NOMO-1 treated with dmso at 0.1 percent for 144 hours (cell line): ENCODE data around the gene SPATA31A6.
"Not testable (repeated sequence)": the region's sequence is repeated elsewhere in the genome, so short reads cannot be mapped to it uniquely, and the experiment has no call there.

Experiments used
- DNase-seq: peaks from one replicate; lab custom pipeline; 2025; ENCODE audit not compliant: unreplicated experiment; lab: John Stamatoyannopoulos, UW

SPATA31A6 gene

GRCh38 chr9:42183359-42183758 lies at the start of gene SPATA31A6:
SPATA31A6 (plus strand) TSS chr9:42183659; CDS start chr9:42183688, 29 bp downstream.
- DNase-seq: not testable (repeated sequence)

GRCh38 chr9:42160299-42160698 lies 23.2 kb upstream of the SPATA31A6 start:
- not testable (repeated sequence) for DNase-seq

DNA sequence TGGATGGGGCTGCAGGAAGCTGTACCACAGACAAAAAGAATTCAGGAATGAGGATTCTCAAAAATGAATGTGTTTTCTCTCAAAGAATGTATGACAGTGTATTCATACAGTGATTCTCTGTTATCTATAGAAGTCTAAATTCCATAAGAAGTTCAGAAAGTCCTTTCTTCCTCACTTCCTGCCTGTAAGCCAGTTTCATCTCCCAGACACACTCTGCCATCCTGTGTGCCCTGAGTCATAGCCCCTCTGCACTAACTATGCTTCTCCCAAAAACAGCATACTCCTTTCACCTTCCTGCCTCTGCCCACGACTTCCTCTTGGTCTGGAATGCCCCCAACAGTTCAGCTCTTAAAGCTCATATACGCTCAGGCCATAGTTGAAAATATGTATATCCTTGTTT lies 36.4 kb downstream of the SPATA31A6 start:
- not testable (repeated sequence) for DNase-seq

DNA sequence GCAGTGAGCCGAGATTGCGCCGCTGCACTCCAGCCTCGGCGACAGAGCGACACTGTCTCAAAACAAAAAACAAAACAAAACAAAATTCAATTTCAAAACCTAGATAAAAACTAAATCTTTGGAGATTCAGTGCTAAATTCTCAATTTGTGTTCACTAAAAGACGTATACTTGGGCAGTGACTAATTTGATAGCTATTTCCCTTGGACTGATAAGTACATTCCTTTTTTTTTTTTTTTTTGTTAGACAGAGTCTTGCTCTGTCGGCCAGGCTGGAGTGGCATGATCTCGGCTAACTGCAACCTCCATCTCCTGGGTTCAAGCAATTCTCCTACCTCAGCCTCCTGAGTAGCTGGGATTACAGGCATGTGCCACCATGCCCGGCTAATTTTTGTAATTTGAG lies 39.8 kb downstream of the SPATA31A6 start:
- not testable (repeated sequence) for DNase-seq

DNA sequence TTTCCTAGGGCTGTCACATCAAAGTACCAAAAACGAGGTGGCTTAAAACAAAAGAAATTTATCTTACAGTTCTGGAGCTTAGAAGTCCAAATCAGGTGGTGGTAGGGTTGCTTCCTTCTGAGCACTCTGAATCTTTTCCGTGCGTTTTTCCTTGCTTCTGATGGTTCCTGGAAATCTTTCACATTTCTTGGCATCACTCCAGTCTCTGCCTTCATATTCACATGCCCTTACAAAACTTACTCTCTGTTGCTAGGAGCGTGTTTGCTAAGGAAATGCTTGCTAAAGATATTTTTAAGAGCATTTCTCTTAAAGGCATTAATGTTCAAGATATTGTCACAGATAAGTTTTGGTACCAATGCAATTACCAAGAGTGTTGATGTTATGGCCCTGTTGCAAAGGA lies 49.6 kb downstream of the SPATA31A6 start:
- not testable (repeated sequence) for DNase-seq

GRCh38 chr9:42234610-42235009 lies 51.2 kb downstream of the SPATA31A6 start:
- not testable (repeated sequence) for DNase-seq

GRCh38 chr9:42235352-42235991 lies 52.0 kb downstream of the SPATA31A6 start:
- not testable (repeated sequence) for DNase-seq

- DNase-seq: not testable (repeated sequence)
Observed at GRCh38 chr9:42236097-42236496, 52.6 kb downstream of the SPATA31A6 start.

DNA sequence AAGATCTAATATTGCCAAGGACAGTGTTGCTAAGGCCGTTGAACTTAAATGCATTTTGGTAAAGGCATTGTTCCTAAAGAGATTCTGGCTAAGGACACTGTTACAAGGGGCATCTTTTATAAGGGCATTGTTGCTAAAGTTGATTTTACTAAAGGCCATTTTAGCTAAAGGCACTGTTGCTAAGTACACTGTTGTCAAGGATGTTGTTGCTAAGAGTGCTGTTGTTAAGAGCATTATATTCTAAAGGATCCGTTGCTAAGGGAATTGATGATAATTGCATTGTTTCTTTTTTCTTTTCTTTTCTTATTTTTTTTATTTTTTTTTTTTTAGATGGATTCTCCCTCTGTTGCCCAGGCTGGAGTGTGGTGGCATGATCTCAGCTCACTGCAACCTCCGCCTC lies 53.9 kb downstream of the SPATA31A6 start:
- not testable (repeated sequence) for DNase-seq

- DNase-seq: not testable (repeated sequence)
Observed at GRCh38 chr9:42238862-42239261, 55.4 kb downstream of the SPATA31A6 start.
